Activated naive CD4-positive, alpha-beta T cell treated with anti-CD3 and anti-CD28 coated beads for 36 hours (primary cell): ENCODE measurements around the gene KRTAP10-10. TPM values are rescaled to one million over a fixed set of nuclear protein-coding genes. Genes with fewer than 3 reads are reported as not detected.
"Not testable (repeated sequence)": the region's sequence is repeated elsewhere in the genome, so short reads cannot be mapped to it uniquely, and the experiment has no call there.

Experiments
- CTCF ChIA-PET: fragments of 350-600 bp; sonication (Branson Sonifier 250); formaldehyde crosslinking; loops from one replicate; lab custom pipeline; 2021; ENCODE audit warnings: antibody characterized with exemption; lab: Charles Lee
- DNase-seq: peaks from one replicate; pipeline ENCODE4 v3.0.0-alpha.2; 2020
- H3K27ac Mint-ChIP-seq: one replicate; pipeline ENCODE4 v1.8.0; 2021; ENCODE audit warnings: mild to moderate bottlenecking, mixed read lengths
- H3K27me3 Mint-ChIP-seq: one replicate; pipeline ENCODE4 v1.8.0; 2021; ENCODE audit warnings: low read depth, mixed read lengths
- H3K36me3 Mint-ChIP-seq: one replicate; pipeline ENCODE4 v1.8.0; 2021; ENCODE audit warnings: low read depth, mixed read lengths
- H3K4me1 Mint-ChIP-seq: one replicate; pipeline ENCODE4 v1.8.0; 2021; ENCODE audit warnings: low read depth, mixed read lengths
- H3K4me3 Mint-ChIP-seq: one replicate; pipeline ENCODE4 v1.8.0; 2021; ENCODE audit warnings: mild to moderate bottlenecking, moderate library complexity, mixed read lengths
- H3K9me3 Mint-ChIP-seq: one replicate; pipeline ENCODE4 v1.8.0; 2021; ENCODE audit warnings: mixed read lengths
- intact Hi-C: fragments of 100-400 bp; cut with micrococcal nuclease; formaldehyde crosslinking; loops from one replicate; pipeline ENCODE4 v1.15.1; 2023
- total RNA-seq, 2 experiments: library from RNA; stranded (reverse); gene quantifications; one replicate each; pipeline ENCODE4 v1.2.3, GENCODE V29; 2021

KRTAP10-10 gene
- total RNA-seq, 2 experiments from 2014 or later = not detected

- CTCF ChIA-PET = no interaction called here
- H3K9me3 Mint-ChIP-seq = peaks cover 7% of the 10 kb centered on the region
- H3K27me3 Mint-ChIP-seq = no peaks in the 10 kb centered on the region
- no peak overlapping the region for H3K4me3 Mint-ChIP-seq
- H3K4me1 Mint-ChIP-seq = peaks cover 25% of the 10 kb centered on the region
- DNase-seq = no peak
- intact Hi-C loops = no loop called here
- no peak overlapping the region for H3K27ac Mint-ChIP-seq
- no peaks in the 10 kb centered on the region for H3K36me3 Mint-ChIP-seq
These were observed 13.3 kb downstream of the KRTAP10-10 start for GRCh38 chr21:44650265-44650972.

GRCh38 chr21:44650973-44651675 lies 14.0 kb downstream of the KRTAP10-10 start:
- CTCF ChIA-PET = no interaction called here
- DNase-seq = no peak
- Mint-ChIP-seq H3K4me3 (no peak overlapping the region), H3K36me3 (peaks cover under 1% of the 10 kb centered on the region), H3K27me3 (no peaks in the 10 kb centered on the region), H3K9me3 (peaks cover 13% of the 10 kb centered on the region), H3K4me1 (peaks cover 25% of the 10 kb centered on the region), H3K27ac (no peak overlapping the region)
- intact Hi-C loops = no loop called here

- H3K4me1 Mint-ChIP-seq = peaks cover 34% of the 10 kb centered on the region
- peaks cover 7% of the 10 kb centered on the region for H3K36me3 Mint-ChIP-seq
- no peak for DNase-seq
These were observed 16.0 kb downstream of the KRTAP10-10 start for GRCh38 chr21:44653123-44653522.

GRCh38 chr21:44653656-44654575 lies 16.8 kb downstream of the KRTAP10-10 start:
- CTCF ChIA-PET = interaction anchor here (0.6 kb wide), 1 partner anchor 27 kb away, joined by 3 read pairs; no protein-coding TSS in a partner anchor
- Mint-ChIP-seq H3K36me3 (peaks cover 7% of the 10 kb centered on the region), H3K4me1 (peaks cover 42% of the 10 kb centered on the region), H3K9me3 (peaks cover 29% of the 10 kb centered on the region), H3K27ac (no peak overlapping the region), H3K27me3 (no peaks in the 10 kb centered on the region), H3K4me3 (no peak overlapping the region)
- DNase-seq = peak; percentile 50
- intact Hi-C loops = no loop called here

More at GRCh38 chr21:44653123-44653522, 16.0 kb downstream of the KRTAP10-10 start:
- Mint-ChIP-seq H3K4me3 (no peak overlapping the region), H3K9me3 (peaks cover 29% of the 10 kb centered on the region), H3K27ac (no peak overlapping the region), H3K27me3 (no peaks in the 10 kb centered on the region)
- CTCF ChIA-PET = interaction anchor here (0.6 kb wide), 1 partner anchor 28 kb away, joined by 3 read pairs; no protein-coding TSS in a partner anchor
- intact Hi-C loops = no loop called here

GRCh38 chr21:44654576-44655175 lies 17.5 kb downstream of the KRTAP10-10 start, which contains the start of gene KRTAP12-4:
Gene KRTAP12-4, minus strand, starts transcription at chr21:44654659. Its CDS starts 45 bp downstream, at chr21:44654614.
- no peak for DNase-seq
- Mint-ChIP-seq H3K27me3 (no peaks in the 10 kb centered on the region), H3K36me3 (peaks cover 7% of the 10 kb centered on the region), H3K27ac (no peak within 1 kb of the TSS), H3K4me3 (no peak within 1 kb of the TSS), H3K9me3 (peaks cover 29% of the 10 kb centered on the region), H3K4me1 (peaks cover 46% of the 10 kb centered on the region)
- CTCF ChIA-PET = no interaction called here
- intact Hi-C loops = no loop called here

GRCh38 chr21:44656868-44657267 lies 19.7 kb downstream of the KRTAP10-10 start:
- Mint-ChIP-seq H3K4me3 (no peak overlapping the region), H3K9me3 (peaks cover 29% of the 10 kb centered on the region), H3K27me3 (no peaks in the 10 kb centered on the region), H3K36me3 (peaks cover 7% of the 10 kb centered on the region), H3K27ac (peak overlapping the region; percentile 6), H3K4me1 (peaks cover 49% of the 10 kb centered on the region)
- CTCF ChIA-PET = no interaction called here
- intact Hi-C loops = loop anchor here (1.0 kb wide), 1 partner anchor 257 kb away; no protein-coding TSS in a partner anchor
- no peak for DNase-seq

- peaks cover 33% of the 10 kb centered on the region for H3K9me3 Mint-ChIP-seq
- H3K4me3 Mint-ChIP-seq = peak within 1 kb of the TSS; percentile 48
- no peaks in the 10 kb centered on the region for H3K27me3 Mint-ChIP-seq
- intact Hi-C loops = loop anchor here (1.0 kb wide), 2 partner anchors 39 to 256 kb away; no protein-coding TSS in a partner anchor
- CTCF ChIA-PET = interaction anchor here (1.1 kb wide), 1 partner anchor 9 kb away, joined by 3 read pairs; no protein-coding TSS in a partner anchor
- peak; percentile 45 for DNase-seq
- H3K36me3 Mint-ChIP-seq = peaks cover 7% of the 10 kb centered on the region
- peak within 1 kb of the TSS; percentile 76 for H3K27ac Mint-ChIP-seq
- peaks cover 49% of the 10 kb centered on the region for H3K4me1 Mint-ChIP-seq
These were observed 20.7 kb downstream of the KRTAP10-10 start, which contains the start of gene KRTAP12-3 for GRCh38 chr21:44657635-44658540. Gene KRTAP12-3, plus strand, starts transcription at chr21:44657932. Its CDS starts 48 bp downstream, at chr21:44657980.

GRCh38 chr21:44658541-44658910 lies 21.4 kb downstream of the KRTAP10-10 start:
- no peaks in the 10 kb centered on the region for H3K27me3 Mint-ChIP-seq
- H3K36me3 Mint-ChIP-seq = peaks cover 7% of the 10 kb centered on the region
- intact Hi-C loops = loop anchor here (1.0 kb wide), 1 partner anchor 39 kb away; no protein-coding TSS in a partner anchor
- H3K9me3 Mint-ChIP-seq = peaks cover 31% of the 10 kb centered on the region
- CTCF ChIA-PET = interaction anchor here (1.1 kb wide), 1 partner anchor 9 kb away, joined by 3 read pairs; no protein-coding TSS in a partner anchor
- no peak overlapping the region for H3K4me3 Mint-ChIP-seq
- DNase-seq = no peak
- peaks cover 48% of the 10 kb centered on the region for H3K4me1 Mint-ChIP-seq
- peak overlapping the region; percentile 67 for H3K27ac Mint-ChIP-seq

- peaks cover 28% of the 10 kb centered on the region for H3K9me3 Mint-ChIP-seq
- H3K27me3 Mint-ChIP-seq = no peaks in the 10 kb centered on the region
- CTCF ChIA-PET = no interaction called here
- H3K4me1 Mint-ChIP-seq = peaks cover 42% of the 10 kb centered on the region
- no peak for DNase-seq
- peaks cover 7% of the 10 kb centered on the region for H3K36me3 Mint-ChIP-seq
- H3K4me3 Mint-ChIP-seq = no peak overlapping the region
- H3K27ac Mint-ChIP-seq = no peak overlapping the region
- intact Hi-C loops = loop anchor here (1.0 kb wide), 1 partner anchor 40 kb away; no protein-coding TSS in a partner anchor
These were observed 21.9 kb downstream of the KRTAP10-10 start for GRCh38 chr21:44658913-44659595.

- CTCF ChIA-PET, DNase-seq, H3K4me3 Mint-ChIP-seq, H3K27me3 Mint-ChIP-seq, H3K36me3 Mint-ChIP-seq, intact Hi-C loops, H3K27ac Mint-ChIP-seq: not testable (repeated sequence)
- Mint-ChIP-seq H3K4me1 (peaks cover 30% of the 10 kb centered on the region), H3K9me3 (peaks cover 15% of the 10 kb centered on the region)
These were observed 24.4 kb downstream of the KRTAP10-10 start for GRCh38 chr21:44661567-44661966.
